CD4-positive, alpha-beta T cell treated with Interleukin-15 for 4 hours (primary cell): ENCODE data around the gene SNX30.
A peak's percentile ranks its signal among the peaks of the same experiment; 100 is the strongest.

ENCODE experiments used
- DNase-seq: peaks from one replicate; pipeline ENCODE4 v3.0.0-alpha.2; 2020; ENCODE audit warnings: low spot score

Gene SNX30

DNA sequence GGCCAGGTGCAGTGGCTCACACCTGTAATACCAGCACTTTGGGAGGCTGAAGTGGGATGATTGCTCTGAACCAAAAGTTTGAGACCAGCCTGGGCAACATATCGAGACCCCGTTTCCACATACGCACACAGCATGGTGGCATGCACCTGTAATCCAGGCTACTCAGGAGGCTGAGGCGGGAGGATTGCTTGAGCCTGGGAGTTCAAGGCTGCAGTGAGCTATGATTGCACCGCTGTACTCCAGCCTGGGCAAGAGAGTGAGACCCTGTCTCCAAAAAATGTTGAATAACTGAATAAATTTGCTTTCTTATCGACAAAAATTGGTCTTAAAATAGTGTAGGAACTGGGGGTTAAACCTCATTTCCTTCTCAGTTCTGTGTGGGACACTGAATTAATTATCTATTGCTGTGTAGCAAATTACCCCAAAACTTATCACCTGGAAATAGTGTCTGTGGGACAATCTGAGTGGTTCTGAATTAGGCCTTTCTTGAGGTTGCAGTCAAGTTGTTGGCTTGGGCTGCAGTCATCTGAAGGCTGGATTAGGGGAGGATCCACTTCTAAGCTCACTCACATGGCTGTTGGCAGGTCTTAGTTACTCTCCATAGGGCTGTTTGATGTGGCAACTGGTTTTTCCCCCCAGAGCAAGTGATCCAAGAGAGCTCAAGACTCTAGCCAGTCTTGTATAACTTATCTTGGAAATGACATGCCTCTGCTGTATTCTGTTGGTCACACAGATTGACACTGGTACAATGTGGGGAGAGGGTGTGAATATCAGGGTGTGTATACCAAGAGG is 2.0 kb downstream of the SNX30 start:
- DNase-seq = no peak

DNA sequence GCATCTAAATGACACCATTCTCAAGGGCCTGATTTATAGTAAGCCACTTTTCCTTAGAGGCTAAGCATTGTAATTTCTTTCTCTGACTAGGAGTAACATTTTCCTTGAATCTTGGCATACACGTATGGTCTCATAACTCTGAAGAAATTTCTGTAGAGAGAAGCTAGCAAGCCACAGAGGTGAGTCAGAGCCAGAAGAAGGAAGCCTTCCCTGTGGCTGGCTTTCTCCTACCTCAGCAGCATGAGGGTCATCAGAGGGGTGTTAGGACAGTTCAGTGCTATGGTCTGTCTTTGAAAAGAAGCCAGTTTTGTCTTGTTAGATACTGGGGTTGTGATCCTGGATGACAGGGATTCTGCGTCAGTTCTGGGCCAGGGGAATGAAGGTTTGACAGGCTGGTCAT is 3.2 kb downstream of the SNX30 start:
- DNase-seq = no peak

DNA sequence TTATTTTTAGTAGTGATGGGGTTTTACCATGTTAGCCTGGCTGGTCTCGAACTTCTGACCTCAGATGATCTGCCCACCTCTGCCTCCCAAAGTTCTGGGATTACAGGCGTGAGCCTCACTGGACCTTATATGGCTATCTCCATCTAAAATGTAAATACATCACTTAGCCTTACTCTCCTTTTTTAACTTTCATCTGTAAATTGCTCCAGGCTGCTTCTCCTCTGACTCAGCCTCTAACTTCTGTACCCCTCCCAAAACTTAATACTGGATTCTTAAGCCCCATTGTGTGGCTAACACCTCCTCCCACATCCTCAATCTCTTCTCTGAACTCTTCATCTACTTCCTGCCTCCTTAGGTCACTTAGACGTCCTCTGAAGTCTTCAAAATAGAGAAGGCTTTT is 4.0 kb downstream of the SNX30 start:
- DNase-seq = peak; percentile 64

GRCh38 chr9:112755016-112755427 is 4.5 kb downstream of the SNX30 start:
- DNase-seq = no peak

- DNase-seq = no peak
Measured at GRCh38 chr9:112755675-112756074, 5.1 kb downstream of the SNX30 start.

DNA sequence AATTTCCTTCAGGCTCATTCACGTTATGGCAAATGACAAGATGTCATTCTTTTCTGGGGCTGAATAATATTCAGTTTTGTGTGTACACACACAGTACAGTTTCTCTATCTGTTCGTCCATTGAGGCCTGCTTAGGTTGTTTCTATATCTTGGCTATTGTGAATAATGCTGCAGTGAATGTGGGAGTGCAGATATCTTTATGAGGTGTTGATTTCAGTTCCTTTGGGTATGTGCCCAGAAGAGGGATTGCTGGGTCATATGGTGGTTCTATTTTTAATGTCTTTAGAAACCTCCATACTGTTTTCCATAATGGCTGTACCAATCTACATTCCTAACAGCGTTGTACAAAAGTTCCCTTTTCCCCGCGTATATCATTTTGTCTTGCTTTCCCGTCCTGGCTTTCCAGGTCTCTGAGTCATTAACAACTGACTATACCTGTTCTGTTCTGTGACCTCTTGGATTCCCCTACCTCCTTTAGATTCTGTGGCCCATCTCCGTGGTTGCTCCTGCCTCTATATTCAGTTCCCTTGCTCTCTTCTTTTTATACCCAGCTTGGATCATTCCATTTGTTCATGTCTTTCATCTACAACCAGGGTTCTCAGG is 6.8 kb downstream of the SNX30 start:
- DNase-seq = no peak

DNA sequence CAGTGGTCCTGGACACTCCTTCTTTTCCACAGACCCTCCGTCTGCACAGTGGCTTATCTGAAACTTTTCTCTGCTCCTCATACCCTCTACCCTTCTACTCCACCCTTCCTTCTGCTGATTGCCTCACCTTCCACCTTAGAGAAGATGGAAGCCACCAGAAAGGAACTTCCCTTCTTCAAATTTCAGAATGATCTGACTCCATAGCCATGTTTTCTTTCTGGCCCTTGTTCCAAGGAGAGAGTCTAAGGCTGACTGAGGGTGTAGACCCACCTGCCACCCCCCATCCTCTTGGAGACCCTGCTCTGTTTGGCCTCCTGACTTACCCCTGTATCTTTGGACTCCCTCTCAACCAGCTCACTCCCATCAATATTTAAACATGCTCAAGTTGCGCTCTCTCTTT is 7.4 kb downstream of the SNX30 start:
- no peak for DNase-seq

- DNase-seq = no peak
Measured at GRCh38 chr9:112760821-112761220, 10.3 kb downstream of the SNX30 start.

- DNase-seq = no peak
Measured at GRCh38 chr9:112761912-112762655, 11.5 kb downstream of the SNX30 start.

DNA sequence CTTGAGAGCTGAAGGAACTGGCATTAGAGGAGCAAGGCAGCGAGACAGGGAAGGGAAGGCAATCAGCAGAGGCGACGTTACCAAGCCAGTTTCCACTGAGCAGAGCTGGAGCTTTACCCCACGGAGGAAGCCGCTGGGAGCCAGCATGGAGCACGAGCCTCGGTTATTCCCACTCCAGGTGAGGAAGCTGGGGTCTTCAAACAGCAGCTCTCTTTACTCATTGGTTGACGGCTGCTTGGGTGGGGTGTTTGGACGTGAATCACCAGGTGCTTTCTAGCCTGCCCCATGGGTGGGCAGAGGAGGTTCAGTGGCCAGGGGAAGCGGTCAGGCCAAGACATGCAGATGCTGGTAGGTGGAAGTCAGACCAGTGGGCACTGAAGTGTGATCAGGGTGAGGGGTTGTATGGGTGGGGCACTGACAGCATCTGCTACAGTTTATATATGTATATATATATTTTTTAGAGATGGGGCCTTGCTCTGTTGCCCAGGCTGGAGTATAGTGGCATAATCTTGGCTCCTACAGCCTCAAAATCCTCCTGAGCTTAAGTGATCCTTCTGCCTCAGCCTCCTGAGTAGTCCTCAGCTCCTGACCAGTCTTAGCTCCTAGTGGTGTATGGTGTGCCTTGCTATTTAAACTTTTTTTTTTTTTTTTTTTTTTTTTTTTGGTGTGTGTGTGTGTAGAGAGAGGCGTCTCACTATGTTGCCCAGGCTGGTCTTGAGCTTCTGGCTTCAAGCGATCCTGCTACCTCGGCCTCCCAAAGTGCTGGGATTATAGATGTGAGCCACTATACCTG is 12.4 kb downstream of the SNX30 start:
- no peak for DNase-seq

DNA sequence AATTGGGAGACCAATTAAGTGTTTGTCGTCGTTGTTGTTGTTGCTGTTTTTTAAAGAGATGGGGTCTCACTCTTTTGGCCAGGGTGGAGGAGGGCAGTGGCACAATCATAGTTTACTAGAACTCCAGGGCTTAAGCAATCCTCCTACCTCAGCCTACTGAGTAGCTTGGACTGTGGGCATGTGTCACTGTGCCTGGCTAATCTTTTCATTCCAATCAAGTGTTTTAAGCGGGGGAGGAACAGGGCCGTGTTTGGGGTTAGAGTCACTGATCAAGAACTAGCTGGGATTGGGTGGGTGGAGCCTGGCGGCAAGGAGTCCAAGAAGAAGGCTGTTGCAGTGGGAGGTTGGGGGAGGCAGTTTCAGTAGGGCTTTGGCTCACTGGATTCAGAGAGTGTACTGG is 13.8 kb downstream of the SNX30 start:
- no peak for DNase-seq

GRCh38 chr9:112764837-112765236 is 14.3 kb downstream of the SNX30 start:
- DNase-seq = no peak

DNA sequence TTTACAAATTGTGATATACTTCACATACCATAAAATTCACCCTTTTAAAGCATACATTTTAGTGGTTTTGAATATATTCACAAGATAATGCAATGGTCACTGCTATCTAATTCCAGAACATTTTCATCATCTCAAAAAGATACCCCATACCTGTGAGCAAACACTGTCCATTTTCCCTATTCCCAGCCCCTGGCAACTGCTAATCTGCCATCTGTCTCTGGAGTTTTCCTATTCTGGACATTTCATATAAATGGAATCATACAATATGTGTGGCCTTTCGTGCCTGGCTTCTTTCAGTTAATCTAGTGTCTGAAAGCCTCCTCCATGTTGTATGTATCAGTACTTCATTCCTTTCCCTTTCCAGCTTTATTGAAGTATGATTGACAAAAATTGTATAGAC is 14.7 kb downstream of the SNX30 start:
- DNase-seq = no peak

DNA sequence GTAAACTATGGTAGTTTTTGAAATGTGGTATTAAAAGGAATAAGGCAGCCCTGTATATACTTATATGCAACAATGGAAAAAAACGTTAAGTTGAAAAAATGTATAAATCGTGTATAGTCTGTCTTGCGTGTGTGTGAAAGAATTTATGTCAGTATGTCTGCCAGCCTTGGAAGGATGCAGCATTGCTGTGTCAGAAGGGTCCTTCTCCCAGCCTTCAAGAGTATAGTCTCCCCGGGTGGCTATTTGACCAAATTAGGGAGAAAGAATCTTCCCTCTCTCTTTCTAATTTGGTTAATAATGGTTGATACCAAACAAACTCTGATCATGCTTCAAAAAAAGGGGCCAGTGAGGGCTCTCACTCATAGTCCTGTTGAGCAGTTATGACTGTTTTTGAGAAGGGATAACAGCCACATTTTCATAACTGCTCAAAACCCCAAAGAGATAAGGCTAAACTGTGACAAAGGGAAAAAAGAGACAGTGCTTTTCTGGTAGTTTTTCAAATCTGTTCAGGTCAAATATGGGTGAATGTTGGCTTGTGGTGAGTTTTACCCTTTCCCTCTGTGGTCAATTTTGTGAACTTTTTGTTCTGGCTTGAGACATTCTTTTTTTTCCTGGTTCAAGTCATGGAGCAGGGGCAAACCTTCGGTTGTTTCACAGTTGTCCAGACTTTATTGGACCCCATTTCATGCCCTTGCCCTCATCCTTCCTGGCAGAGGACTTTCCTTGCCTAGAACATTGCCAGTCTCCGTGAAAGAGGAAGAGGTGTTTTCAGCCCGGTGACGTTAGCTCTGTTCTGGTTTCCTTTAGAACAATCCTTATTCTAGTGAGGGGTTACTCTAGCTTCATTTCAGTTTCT is 21.0 kb downstream of the SNX30 start:
- DNase-seq = no peak

DNA sequence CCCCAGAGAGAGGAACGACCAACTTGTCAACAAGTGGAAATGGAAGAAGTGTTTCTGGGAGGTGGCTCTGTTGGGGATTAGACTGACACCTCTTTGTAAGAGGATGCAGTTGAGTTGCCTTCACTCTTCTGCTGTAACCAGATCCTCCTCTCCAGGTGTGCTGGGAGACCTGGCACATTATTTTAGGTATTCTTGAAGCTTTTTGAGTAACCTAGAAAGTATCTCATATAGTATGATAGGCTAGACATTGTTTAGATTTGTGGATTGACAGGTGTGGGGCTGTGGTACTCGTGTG is 21.6 kb downstream of the SNX30 start:
- no peak for DNase-seq

GRCh38 chr9:112772551-112772950 is 22.0 kb downstream of the SNX30 start:
- DNase-seq = no peak

GRCh38 chr9:112774006-112774996 is 23.7 kb downstream of the SNX30 start:
- no peak for DNase-seq

DNA sequence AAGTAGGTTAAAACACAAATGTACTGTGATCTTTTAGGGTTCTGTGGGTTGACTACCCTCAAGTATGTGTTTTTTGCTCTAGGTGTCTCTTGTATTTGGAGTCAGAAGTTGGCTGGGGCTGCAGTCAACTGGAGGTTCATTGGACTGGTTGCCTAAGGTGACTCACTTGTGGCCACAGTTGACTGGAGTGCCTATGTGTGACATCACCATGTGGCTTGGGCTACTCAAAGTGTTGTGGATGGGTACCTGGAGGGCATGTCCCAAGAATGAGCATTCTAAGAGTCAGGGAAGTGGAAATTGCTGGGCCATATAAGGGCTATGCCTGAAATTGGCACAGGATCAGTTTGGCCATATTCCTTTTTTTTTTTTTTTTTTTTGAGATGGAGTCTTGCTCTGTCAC is 27.4 kb downstream of the SNX30 start:
- no peak for DNase-seq

DNA sequence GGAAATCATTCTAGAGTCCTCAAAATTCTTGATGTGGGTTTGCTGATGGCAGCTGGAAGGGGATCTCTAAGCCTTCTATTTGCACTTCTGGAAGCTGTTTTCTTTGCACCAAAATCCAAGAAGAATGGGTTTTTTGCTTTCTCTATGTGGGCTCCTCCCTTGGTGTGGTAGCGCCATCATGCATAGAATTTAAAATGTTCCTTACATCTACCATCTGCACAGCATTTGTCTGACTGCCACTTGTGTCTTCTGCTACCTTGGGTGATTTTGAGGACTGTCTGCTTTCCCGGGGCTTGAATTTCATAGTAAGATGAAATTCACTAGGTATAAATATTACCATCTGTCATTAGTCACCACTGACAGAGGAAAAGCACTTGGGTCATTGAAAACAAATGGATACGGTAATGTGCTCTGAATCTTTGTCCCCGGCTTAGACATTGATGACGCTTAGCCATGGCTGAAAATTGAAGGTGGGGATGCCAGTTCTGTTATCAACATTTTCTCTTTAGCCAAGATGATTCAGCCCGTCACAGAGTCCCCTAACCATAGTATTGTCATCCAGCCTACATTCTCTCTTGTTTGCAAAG is 30.0 kb downstream of the SNX30 start:
- DNase-seq = no peak

DNA sequence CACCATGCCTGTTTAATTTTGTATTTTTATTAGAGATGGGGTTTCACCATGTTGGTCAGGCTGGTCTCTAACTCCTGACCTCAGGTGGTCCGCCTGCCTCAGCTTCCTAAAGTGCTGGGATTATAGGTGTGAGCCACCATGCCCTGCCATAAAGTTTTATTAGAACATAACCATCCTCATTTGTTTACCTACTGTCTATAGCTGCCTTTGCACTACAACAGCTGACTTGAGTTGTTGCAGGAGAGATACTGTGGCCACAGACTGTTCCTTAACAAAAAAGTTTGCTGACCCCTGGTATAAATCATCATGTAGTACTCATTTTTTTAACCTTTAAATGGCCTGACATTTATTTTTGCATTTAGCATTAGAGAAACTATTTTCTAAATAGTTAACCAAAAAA is 31.7 kb downstream of the SNX30 start:
- DNase-seq = no peak
